HG02798 (cell line): Measurements from ENCODE around the gene MAD2L2.
A peak's percentile ranks its signal among the peaks of the same experiment; 100 is the strongest.

Experiments
- ATAC-seq: cut with Tn5 transposase; IDR thresholded peaks from one replicate; pipeline ENCODE4 v1.9.1; 2021; ENCODE audit warnings: mild to moderate bottlenecking; ENCODE audit not compliant: unreplicated experiment, poor library complexity

MAD2L2 gene

DNA sequence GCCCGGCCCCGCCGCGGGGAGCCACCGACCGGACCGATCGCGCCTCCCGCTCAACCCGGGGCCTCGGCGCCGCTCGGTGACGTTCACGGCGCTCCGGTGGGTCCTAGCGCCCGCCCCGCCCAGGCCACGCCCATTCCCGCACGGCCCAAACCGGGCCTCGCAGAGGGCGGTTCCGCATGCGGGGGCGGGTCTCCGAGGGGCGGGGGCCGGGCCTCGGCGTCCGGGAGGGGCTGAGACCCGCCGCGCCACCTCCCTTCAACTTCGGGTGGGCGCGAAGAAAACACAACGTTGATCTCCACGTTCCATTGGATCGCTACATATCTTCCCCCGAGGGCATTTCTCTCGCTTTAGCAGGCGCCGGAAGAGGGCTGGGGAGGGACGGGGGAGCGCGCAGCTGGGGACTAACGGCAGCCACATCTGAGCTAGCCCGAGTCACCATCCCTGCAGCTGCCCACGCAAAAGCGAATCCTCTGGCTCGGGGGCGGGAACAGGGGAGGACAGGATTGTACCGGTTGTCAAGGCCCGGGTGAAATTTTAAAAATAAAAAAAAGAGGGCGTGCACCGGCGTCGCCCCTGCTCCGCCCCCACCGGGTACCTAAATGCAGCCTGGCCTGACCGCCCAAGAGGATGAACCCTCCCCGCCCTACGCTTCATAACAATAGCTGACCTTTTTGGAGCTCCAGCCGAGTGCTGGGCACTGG is at the start of gene MAD2L2:
Gene MAD2L2, minus strand, starts transcription at position 78 of the 701 bp plus-strand sequence. CDS start 547 bp downstream, outside the sequence.
- peak; percentile 93 for ATAC-seq

DNA sequence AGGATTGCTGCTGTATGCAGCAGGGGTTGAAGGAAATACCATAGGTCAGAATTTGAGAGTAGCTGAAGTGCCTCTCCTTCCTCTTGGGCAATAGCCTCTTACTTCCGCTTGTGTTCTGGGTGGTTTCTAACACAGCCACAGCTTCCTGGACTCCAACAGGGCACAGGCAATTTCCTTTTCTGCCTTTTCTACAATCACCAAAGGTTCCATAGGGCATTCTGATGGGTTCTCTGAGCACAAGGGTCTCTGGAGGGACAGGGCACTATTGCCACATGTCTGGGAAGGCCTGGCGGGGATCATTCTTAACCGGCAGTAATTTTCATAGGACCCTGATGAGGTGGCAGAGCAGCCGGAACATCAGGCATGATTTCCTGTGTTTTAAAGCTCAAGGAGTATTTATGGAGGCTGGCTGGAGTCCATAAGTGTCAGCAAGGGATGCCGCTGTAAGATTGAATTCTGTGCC is 49.5 kb upstream of the MAD2L2 start:
- no peak for ATAC-seq

DNA sequence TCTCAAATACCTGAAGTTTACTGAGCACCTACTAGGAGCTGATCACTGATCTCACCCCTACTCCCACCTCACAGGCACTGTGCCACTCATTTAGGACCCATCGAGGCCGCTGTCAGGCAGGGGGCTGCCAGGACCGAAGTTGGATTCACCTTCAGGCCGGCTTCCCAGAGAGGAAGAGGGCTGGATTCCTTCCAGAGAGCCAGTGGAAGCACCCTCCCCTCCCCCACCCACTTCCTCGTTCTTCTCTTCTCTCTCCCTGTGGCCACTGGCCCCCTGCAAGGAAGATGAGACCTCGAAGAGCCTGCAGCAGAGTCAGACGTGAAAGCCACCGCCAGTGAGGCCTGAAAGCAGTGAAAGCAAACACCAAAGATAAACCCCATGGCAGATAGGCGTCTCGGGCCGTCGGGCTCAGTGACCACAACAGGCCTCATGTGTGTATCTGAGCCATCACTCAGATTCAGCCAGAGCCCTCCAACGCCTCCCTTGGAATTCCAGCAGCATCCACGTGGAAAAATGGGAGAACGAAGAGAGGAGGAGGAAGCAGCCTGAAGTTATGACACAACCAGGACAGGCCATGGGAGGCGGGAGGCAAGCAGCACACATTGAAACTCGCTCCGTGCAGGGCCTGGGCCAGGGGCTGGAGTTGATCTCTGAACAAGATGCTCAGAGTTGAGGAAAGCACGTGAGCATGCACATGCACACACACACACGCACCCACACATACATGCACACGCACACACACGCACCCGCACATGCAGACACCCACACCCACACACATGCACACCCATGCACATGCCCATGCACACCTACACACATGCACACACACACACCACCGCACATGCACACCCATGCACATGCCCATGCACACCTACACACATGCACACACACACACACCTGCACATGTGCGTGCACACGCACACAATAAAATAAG is 48.8 kb upstream of the MAD2L2 start:
- ATAC-seq, result no peak

DNA sequence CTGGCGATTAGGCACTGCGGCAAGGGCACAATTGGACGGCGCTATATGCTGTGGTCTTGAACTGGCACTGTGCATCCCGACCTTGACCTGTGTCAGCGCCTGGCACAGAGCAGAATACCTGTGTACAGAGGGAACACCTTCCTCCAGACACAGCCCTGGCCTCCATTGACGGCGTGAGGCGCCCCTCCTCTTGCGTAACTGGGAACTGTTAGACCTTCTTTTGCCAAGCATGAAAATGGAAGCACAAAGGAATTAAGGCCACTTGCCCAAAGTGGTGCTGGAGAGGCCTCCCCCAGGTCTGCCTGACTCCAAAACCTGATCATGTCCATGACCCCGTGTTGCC is 48.2 kb upstream of the MAD2L2 start:
- ATAC-seq, result no peak

DNA sequence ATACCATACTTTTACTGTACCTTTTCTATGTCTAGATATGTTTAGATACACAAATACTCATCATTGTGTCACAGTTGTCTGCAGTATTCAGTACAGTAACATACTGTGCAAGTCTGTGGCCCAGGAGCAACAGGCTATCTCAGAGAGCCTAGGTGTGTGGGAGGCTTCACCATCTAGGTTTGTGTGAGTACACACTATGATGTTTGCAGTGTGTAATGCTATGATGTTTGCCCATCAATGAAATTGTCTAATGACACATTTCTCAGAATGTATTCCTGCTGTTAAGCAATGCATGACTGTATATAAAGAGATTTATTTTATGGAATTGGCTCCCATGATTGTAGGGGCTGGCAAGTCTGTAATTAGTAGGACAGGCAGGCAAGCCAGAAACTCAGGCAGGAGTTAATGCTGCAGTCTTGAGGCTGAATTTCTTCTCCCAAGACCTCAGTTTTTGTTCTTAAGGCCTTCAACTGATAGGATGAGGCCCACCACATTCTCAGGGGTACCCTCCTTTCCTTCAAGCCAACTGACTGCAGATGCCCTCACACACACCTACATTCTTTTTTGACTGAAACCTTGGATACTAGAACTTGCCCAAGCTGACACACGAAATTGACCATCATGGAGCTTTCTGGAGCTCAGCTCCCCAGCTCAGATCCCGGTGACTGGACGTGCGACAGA is 47.3 kb upstream of the MAD2L2 start:
- ATAC-seq, result no peak

DNA sequence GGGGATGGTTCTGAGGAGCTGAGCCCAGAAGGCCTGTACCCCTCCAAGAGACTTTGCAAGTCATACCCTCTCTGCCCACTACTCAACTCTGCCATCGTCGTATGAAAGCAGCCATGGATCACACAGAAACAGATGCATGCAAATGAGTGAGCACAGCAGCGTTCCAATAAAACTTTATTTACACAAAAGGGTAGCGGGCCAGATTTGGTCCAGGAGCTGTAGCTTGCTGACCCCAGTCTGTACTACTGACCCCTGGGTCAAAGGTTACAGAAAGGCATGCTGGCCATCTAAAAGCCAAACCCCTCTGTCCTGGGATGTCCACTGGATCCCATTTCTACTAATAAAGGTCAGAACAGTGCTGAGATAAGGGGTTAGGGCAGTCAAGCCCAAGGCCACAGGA is 46.2 kb upstream of the MAD2L2 start:
- no peak for ATAC-seq

DNA sequence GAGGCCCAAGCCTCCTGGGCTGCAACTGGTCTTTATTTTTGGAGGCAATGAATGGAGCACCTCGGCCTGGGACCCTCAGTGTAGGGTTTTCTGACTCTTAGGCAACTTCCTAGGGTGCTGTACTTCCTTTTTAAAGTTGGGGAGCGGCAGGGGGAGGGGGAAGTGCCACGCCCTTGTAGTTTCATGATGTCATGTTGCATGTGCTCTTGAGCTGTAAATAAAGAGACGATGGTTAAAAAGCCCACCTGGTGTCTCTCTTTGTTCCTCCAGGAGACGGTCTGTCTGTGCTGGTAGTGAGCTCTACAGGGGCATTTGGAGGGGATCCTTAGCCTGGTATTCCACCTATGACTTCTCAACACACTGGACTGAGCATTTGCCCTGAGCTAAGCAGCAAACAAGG is 44.7 kb upstream of the MAD2L2 start:
- ATAC-seq, result no peak

DNA sequence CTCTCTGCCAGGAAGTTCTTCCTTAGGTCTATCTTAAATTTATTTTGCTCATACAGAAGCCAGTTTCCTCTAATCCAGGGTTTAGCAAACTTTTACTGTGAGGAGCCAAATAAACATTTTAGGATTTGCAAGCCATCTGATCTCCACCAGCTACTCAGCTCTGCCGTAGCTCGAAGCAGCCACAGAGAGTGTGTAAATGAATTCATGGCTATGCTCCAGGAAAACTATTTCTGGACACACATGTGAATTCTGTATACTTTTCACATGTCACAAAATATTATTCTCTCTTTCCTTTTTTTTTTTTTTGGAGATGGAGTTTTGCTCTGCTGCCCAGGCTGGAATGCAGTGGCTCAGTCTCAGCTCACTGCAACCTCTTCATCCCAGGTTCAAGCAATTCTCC is 41.6 kb upstream of the MAD2L2 start:
- no peak for ATAC-seq

DNA sequence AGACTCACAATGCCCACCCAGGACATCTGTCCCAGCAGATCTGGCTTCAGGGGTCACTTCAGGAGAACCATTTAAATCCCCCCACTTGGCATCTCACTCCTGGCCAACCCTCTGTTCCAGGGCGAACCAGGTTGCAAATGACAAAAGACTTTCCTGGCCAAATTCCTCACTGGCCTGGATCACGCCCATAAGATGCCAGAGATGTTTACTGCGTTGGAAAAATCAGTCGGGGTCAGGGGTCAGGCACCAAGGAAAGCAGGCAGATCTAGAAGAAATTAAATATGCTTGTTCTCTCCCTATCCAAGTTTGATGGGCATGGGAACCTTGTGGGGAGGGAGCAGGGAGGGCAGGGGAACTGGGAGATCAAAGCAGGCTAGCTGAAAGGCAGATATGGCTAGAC is 40.4 kb upstream of the MAD2L2 start:
- no peak for ATAC-seq

DNA sequence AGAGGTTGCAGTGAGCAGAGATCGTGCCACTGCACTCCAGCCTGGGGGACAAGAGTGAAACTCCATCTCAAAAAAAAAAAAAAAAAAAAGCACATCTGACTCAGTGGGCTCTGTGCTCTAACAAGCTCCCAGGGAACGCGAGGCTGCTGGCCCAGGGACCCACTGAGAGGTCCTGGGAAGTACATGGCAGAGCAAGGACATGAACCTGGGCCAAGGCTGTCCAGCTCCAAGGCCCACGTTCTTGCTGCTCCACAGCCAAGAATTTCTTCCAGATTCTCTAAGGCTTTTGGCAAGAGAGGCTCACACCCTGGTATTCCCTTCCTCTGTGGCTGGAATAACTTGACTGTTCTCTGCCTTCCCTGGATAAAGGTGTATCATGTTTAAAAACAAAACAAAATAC is 39.6 kb upstream of the MAD2L2 start:
- no peak for ATAC-seq

DNA sequence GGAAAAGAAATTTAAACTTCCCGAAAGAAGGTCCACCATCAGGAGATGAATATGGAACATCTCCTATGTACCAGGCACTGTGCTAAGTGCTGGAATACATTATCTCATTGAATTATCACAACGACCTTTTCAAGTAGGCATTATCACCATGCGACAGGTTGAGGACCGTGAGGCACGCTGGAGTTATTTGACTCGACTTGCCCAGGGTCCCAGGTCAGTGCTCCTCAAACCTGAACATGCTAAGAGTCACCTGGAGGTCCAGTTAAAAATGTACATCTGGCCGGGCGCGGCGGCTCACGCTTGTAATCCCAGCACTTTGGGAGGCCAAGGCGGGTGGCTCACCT is 39.1 kb upstream of the MAD2L2 start:
- no peak for ATAC-seq

DNA sequence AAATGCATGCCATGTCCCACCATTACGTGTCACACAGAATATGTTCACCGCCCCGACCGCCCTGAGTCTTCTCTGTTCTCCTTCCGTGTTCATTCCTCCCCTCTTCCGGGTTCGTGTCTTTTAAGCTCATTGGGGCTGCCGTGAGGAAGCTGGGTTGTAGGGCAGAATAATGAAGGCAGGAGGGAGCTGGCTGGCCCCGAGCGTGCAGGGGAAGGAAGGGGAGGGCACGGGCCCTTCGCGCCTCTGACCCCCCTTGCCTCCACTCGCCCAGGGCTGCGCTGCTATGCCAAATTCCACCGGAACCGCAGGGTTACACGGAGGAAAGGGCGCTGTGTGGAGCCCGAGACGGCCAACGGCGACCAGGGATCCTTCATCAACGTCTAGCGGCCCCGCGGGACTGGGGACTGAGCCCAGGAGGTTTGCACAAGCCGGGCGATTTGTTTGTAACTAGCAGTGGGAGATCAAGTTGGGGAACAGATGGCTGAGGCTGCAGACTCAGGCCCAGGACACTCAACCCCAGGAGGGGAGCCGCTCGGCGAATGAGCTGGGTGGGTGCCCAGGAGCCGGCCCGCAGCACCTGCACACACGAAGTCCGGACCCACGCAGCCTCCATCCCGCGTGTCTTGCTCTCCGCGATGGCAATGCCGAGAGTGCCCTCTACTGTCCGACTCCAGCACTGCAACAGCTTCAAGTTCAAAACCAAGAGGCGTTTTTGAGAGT is 38.5 kb upstream of the MAD2L2 start:
- peak; percentile 69 for ATAC-seq

DNA sequence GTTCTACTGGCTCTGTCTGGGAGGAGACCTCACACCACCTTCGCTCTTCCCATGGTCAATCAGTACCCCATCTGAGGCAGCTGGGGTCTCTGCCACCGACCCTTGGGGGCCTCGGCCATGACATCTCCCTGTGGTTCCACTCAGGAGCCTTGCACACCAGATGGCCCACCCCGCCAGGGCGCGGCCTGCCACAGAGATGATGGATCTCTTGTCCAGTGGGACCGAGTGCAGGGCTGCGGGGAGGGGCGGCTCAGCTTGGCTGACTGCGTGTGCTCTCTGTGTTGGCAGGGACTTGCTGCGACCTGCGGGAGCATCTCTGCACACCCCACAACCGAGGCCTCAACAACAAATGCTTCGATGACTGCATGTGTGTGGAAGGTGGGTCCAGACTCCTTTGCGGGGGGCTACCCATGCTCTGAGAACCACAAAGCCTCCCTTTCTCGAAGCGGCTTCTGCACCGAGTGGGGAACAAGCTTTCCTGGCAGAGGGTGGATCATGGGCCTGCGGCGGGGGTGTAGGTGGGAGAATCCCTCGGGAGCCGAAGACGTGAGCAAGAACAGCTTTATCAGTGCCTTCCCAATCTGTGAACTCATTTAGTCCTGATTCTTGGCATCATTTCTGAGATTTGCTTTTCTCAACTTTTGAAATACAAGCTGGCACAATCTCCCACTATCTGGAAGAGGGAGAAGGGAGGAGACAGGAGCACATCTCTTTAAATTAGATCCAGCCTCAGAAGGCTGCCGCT is 34.1 kb upstream of the MAD2L2 start:
- ATAC-seq, result no peak

DNA sequence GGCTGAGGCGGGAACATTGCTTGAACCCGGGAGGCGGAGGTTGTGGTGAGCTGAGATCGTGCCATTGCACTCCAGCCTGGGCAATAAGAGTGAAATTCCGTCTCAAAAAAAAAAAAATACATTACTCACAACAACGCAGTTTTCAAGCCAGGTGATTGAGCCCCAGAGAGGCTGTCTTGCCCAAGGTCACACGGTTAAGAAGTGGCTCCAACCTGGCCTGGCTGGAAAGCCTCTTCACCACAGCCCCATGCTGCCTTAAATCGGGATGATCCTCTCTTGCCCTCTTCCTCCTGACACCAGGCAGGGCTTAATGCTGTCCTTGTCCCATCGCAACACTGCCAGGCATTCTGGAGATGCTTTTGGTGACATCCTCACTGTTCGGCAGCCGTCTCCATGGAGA is 32.1 kb upstream of the MAD2L2 start:
- ATAC-seq, result no peak

DNA sequence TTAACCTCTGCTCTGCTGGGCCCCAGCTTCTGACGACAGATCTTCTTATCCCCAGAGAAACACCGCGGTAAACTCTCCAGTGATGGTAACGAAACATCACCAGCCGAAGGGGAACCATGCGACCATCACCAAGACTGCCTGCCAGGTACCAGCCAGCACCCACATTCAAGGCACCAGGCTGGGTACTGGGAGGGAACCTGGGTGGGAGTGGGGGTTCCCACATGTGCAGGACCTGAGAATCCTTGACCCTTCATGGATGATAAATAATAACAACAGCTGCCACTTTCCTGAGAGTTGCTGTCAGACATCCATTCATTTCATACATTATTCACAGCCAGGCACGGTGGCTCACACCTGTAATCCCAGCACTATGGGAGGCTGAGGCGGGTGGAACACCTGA is 31.3 kb upstream of the MAD2L2 start:
- ATAC-seq, result no peak

DNA sequence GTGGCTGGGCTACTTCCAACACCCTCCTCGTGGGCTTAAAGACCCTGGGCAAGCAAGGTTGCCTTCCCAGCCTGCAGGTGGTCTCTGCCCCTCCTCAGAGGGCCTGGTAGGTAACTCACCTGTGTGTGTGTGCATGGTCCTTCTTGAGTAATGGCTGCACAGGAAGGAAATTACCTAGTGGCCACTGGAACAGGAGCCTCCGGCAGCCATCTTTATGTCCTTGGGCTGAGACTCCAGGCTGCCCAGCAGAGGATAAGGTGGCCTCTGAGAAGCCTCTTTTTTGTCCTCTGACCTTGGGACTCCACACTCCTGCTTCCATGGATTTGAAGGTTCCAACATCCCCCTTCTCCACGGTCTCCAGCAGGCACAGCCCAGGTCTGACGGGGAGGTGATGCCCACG is 30.5 kb upstream of the MAD2L2 start:
- ATAC-seq, result no peak

DNA sequence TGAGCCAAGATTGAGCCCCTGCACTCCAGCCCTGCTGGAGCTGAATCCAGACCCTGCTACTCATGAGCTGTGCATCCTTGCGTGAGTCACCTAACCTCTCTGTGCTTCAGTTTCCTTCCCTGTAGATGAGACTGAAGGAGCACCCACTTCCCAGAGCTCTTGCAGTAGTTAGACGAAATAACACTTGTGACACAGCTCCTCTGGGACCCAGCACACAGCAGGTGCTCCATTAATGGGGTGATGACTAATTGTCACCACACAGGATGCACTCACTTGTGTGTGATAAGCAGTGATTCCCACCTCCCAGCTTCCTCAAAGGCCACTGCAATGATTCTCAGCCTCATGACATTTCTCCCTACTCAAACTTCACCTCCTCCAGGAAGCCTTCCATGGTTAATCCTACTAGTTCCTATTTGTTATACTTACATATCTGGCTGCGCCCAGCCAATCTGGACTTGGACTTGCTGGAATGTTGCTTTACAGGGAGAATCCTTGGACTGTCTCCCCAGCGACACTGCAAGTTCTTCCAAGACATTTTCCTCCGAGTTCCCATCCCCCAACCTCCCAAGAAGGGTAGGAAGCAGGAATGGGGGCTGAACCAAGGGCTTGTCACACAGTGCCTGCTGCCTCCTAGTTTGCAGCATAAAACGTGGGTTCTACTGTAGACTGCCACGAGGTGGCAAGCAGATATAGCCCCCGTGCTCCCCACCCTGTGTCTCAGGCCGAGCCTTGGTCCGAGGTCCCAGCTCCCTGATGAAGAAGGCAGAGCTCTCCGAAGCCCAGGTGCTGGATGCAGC is 27.8 kb upstream of the MAD2L2 start:
- no peak for ATAC-seq

DNA sequence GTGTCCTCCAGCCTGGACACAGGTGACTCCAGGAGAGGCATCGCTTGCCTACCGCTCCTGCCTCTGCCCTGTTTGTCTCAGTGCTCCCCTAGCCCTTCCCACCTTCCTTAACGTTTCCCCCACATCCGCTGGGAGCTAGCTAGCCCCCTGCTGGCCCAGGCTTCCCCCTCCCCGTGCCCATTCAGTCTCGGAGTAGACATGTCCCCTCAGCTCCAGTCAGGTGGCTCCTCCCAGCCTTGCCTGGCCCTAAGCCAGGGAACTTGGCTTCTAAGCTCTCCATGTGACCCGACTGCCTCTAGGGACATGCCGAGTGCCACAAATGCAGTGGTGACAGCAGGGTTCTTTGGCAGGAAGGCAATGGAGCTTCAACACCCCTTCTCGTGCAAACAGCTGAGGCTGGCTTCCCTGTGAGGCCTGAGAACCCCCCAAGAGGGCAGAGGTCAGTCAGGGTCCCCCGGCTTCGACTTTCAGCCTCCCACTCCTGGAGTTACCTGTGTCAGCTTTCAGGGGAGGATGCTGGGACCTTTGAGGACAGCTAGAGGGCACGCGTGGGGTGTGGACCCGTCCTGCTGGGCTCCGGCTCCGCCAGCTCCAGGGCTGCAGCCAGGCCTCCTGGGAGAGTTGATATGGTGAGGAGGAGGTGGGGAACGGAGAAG is 26.8 kb upstream of the MAD2L2 start:
- ATAC-seq, result no peak

DNA sequence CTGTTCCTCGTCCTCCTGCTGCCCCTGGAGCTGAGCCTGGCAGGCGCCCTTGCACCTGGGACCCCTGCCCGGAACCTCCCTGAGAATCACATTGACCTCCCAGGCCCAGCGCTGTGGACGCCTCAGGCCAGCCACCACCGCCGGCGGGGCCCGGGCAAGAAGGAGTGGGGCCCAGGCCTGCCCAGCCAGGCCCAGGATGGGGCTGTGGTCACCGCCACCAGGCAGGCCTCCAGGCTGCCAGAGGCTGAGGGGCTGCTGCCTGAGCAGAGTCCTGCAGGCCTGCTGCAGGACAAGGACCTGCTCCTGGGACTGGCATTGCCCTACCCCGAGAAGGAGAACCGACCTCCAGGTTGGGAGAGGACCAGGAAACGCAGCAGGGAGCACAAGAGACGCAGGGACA is 25.3 kb upstream of the MAD2L2 start:
- no peak for ATAC-seq
